ENCODE data around the gene VGLL3.
"Not testable (repeated sequence)": the region's sequence is repeated elsewhere in the genome, so short reads cannot be mapped to it uniquely, and the experiment has no call there.

Gene VGLL3, protein sequence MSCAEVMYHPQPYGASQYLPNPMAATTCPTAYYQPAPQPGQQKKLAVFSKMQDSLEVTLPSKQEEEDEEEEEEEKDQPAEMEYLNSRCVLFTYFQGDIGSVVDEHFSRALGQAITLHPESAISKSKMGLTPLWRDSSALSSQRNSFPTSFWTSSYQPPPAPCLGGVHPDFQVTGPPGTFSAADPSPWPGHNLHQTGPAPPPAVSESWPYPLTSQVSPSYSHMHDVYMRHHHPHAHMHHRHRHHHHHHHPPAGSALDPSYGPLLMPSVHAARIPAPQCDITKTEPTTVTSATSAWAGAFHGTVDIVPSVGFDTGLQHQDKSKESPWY

DNA sequence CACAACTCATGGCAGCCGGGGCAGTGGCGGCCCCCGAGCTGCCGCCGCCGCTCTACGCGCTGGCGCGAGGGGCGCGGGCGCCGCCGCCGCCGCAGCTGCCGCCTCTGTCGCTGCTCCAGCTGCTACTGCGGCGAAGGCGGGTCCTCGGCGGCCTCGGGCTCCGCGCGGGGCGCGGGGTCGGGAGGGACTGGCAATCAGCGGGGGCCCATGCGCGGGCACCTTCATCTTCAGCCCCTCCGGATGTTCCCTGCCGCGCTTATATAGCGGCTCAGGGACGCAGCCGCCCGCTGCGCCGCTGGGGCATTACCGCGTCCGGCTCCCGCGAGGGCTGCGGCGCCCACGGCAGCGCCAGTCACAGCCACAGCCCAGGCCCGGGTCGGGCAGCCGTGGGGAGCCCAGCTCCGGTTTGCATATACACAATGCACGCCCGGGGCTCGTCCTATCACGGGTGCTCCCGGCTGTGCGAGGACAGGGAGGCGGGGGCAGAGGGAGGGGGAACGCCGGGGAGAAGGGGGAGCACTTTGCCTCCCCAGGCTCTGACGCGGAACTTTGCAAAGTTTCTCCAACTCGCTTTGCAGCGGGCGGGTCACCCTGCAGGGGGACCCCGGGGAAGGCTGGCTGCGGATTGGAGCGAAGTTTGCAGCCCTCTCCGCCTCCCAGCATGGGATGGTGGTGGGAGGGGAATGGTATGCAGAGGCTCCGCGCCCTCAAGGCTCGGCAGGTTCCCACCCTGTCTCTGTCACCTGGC, at the start of gene VGLL3:
Gene VGLL3, minus strand, starts transcription at position 416 of the 748 bp plus-strand sequence. Its CDS starts 406 bp downstream, at position 10.
- peak; percentile 4 for DNase-seq

DNA sequence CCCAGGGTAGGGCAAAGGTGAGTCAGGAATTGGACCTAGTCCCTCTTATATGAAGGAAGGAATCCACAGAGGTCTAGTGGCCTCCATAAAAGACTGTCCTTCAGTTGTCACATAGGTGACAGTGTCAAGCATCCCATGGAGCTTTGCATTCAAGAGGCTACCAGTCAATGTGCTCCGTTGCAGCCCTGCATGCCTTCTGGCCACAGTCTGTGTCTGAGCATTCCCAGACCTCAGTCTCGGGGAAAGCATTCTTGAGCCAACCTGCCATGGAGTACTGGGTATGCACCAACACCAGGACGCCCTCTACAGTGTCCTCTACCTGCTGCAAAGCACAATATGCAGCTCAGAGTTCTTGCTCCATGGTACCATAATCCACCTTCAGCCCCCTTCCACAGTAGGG, 46.7 kb upstream of the VGLL3 start:
- no peak for DNase-seq

DNA sequence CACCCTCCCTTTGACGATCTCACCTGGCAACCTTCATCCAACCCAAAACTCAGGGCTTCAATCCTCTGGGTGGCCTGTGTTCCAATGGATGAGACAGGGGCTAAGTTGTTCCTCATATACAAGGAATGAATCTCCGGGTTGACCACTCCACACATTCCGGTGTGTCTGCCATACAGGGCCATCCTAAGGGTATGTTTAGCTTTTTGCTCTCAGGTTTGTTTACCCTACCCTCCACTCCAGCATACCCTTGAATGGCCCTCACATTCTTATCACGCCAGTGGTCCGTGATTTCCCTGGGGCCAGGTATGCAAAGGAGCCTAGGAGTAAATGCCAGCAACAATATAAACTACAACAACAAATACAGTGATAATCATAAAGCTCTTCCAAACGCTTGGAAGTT, 45.7 kb upstream of the VGLL3 start:
- DNase-seq, result no peak

DNA sequence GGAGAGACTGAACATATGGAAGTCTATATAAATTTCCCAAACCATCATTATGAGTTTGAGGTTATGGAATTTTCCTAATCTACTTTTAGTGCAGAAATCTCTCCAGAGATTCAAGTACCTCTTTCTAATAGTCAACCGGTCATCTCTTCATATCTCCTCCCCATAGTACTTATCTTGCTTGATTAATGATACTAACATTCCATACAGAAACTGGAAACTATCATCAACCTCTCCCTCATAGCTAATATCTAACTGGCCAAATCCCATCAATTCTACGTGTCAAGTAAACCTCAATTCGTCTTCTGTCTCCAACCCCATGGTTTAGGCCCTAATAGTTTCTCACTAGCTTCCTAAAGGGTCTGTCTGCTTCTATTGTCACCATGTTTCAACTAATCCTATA, 44.4 kb upstream of the VGLL3 start:
- no peak for DNase-seq

DNA sequence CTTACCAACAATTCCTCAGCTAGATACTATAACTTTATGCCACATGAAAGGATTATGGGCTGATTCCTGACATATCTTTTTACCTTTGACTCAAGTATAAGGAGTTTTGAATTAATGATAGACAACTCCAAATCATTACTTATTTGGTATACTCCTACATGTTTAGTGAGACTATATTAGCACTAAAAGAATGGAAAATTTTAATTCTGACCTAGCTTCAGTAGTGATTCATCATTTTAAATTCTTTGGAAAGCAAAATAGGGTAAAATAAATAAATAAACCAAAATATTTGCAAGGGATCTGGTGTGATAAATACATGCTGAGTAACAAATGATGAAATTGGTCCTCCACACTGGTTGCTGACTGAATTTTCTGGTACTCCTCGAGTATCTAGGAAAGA, 42.3 kb upstream of the VGLL3 start:
- no peak for DNase-seq

DNA sequence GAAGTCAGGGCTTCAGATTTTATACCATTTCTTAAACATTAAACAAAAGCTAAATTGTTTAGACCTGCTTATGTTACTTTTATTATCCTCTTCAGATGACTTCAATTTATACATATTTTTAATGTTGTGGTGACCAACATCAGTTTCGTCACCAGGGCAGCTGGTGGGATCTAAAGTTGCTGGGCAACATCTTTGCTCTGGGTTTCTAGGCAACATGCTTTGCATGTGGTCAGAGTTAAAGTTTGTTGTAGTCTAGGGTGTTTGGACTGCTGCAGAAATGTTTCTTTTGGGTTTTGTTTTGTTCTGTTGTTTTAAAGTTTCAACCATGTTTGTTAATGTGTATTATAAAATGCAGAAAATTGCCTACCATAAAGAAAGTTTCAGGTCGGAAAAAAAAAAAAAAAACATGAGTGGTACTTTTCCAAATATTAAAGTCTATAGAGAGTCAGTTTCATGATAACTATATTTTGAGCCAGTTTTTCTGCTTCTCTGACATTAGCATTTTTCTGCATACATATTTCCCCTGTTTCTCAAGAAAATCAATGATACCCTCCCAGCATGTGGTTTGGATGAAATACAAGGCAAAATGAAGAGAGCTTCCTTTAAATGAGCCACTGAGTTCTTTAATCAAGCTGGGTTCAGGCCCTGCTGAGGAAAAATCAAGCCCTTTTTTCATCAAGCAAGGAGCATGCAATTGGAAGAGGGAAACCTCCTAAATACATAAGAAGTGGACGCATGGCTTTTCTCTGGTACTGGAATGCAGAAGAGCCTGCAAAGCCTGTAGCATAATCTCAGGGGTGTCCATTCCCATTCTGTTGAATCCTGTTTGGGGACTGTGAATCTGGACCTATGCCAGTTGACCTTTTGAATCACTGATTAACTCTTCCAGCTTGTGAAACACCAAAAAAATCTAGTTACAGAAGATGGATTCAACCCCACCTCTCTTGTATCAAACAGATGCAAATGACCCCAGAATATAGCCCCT, 35.0 kb upstream of the VGLL3 start:
- DNase-seq, result no peak

DNA sequence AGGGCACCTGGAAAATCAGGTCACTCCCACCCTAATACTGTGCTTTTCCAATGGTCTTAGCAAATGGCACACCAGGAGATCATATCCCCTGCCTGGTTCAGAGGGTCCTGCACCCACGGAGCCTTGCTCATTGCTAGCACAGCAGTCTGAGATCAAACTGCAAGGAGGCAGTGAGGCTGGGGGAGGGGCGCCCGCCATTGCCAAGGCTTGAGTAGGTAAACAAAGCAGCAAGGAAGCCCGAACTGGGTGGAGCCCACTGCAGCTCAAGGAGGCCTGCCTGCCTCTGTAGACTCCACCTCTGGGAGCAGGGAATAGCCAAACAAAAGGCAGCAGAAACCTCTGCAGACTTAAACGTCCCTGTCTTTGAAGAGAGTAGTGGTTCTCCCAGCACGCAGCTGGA, 26.4 kb upstream of the VGLL3 start:
- not testable (repeated sequence) for DNase-seq

DNA sequence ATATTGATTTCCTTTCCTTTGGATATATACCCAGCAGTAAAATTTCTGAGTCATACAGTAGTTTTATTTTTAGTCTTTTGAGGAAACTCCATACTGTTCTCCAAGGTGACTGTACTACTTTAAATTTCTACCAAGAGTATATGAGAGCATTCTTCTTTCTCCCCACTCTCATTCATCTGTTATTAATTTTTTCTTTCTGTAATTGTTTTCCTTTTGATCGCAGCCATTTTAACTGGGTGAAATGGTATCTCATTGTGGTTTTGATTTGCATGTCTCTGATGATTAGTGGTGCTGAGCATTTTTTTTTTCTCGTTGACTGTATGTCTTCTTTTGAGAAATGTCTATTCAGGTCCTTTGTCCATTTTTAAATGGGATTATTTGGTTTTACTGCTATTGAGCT, 18.3 kb upstream of the VGLL3 start:
- DNase-seq, result no peak

DNA sequence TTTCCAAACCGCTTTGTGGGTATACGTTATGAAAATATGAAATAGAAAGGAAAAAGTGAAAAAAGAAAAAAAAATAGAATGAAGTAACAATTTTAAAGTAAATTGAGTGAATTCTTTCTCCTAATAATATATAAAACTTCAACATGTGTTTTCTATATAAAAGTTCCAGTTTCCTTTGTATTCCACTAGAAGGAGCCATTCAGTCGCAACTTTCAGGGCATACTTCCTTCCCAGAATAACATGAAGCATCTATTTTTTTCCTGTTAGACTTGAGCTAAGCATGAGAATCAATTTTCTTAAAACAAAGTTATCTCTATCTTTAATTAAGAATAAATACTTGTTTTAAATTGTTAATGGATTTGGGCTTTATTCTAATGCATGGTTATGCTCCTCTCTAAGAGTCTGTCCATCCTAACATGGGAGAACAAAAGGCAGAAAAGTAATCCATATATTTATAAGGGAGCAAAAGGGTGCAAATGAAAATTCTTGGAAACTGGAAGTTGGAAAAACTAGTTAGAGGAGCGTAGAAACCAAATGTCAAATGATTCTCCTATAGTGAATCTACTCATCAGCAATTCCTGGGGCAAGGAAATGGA, 16.0 kb upstream of the VGLL3 start:
- no peak for DNase-seq

DNA sequence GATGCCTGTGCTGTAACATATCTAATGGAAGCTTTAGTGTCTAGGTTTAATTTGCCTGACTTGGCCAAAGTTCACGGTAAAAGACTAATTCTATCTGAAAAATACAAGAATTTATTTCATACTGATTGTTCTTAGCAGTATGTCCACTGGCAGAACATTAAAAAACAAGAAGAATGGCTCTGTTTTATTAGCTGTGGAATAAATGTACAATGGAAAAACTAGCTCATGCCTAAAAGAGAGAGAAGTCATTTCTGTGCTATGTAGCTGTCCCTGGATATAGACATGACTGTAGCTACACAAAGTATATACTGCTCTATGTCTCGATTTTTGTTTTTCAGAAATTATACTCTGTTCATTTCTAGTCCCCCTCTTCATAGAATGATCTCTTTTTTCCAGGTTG, 13.9 kb upstream of the VGLL3 start:
- DNase-seq, result no peak

DNA sequence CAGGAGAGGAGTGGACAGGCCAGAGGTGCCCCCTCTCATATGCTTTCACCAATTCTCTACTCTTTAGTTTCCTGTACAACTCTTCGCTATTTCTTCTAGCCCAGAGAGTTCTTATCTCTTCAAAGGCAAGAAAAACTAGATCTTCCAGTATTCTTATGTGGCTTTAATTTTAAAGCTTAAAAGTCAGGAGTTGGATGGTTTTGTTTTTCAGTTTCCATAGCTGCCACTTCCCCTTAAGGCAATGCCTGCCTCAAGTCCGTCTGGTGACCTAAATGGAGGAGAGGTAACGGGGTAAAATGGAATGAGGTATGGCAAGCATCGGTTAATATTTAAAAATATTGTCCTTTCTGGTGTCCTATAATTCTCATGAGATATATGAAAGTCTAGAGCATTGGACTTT, 11.4 kb upstream of the VGLL3 start:
- no peak for DNase-seq

DNA sequence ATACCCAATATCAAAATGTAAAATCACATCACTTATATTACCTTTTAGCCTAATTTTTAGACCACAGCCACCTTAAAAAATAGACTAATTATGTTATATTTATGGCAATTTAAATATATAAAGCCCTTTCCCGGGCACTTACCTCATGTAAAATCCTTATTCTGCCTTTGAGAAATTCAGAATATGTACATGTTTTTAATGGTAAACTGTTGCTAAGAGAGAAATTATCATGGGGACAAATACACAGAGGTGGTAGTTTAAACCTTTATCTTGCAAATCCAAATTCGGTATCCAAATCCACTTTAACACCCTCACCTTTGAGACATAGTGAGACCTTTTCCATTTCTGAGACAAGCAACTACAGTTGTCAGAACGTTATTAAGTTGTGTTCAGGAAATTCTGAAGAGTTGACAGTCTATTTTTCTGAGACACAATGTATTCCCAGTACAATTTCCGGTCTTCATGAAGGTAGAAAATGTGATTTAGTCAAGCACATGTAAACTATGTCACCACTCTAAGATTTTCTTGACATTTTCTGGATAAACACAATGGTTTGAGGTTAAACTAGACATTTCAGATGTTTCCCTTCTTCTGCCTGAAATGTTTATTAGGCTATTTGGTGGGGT, 10.6 kb upstream of the VGLL3 start:
- no peak for DNase-seq

DNA sequence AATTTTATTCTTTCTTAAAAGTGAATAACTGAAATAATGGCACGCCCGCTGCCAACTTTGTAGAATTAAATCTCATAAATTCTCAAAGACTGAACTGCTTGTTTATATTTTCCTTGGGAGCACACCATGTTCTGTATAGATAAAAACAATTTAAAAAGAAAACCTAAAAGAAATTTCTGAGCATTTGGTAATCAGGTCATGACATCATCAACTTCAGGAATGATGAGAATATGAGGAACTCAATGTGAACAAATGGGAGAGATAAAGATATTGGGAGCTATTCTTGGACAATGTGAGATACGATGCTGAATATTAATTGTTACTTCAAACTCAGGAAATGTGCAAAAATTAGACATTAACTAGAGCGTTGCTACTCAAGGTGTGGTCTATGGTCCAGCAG, 10.0 kb upstream of the VGLL3 start:
- DNase-seq, result no peak

DNA sequence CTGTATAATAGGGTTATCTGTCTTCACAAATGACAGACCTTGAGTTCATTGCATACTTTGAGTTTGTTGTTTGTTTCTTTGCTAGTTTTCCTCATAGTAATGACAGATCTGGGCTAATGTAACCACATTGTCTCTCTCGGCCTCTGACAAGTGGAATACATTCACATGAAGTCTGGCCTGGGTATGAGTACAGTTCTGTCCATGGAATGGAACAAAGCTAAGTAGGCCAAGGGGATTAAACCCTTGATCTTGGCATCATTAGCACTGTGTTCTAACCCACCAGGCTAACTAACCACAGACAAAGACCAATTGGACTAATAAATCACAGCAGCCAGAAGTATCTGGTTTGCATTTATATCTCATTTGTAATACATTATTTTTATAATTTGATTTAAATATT, 7.6 kb upstream of the VGLL3 start:
- DNase-seq, result no peak

DNA sequence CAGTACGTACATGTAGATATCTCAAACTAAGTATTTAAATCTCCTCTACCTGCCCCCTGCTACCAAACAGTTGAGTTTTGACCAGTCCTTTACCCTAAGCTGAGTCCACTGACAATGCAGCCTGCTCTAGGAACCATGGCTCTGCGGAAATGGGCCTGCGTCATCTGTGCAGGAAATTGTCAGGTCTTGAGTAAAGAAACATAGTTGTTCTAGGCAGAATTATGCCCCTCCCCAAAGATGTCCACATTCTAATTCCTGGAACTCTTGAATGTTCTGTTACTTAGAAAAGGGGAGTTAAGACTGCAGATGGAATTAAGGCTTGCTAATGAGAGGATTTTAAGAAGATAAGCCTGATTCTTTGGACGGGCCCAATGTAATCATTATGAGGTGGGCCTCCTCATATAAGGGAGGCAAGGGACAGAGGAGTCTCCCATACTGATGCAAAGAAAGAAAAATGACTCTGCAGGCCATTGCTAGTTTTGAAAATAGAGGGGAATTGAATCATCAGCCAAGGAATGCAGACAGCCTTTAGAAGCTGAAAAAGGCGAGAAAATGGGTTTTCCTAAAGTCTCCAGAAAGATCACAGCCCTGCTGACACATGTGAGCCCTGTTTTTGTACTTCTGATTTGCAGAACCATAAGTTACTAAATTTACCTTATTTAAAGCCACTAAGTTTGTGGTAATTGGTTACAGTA, 5.5 kb upstream of the VGLL3 start:
- no peak for DNase-seq

DNA sequence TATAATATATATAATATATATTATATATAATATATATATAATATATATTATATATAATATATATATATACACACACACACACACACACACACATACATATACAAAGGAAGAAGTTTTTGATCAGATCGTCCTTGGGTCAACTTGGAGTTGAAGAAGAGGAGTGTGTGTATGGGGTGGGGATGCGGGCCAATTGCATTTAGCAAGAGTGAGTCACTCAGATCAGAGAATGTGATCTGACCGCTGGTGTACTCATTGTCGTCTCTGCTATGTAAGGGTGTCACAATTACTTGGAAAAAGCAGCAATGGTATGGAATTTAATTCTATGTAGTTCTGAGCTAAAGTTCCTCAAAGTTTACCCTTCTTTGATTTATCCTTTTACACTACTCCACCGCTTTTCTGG, 4.6 kb upstream of the VGLL3 start:
- no peak for DNase-seq

DNA sequence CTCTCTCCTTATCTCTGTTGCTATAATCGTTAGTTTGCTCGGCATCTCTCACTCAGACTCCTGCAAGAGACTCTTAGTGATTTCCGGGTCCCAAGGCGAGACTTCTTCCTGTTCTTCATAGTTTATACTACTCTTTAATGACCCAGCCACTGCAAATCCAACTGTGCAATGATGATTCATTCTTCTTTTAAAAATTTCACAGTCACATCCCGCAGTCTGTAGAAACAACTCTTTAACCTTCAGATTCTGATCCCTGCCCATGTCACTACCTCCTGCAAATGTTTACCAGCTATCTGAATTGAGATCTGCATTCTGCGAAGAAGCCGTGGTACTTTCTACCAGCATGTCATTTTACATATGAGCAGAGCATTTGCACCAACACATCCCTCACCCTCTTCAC, 2.8 kb upstream of the VGLL3 start:
- DNase-seq, result no peak

DNA sequence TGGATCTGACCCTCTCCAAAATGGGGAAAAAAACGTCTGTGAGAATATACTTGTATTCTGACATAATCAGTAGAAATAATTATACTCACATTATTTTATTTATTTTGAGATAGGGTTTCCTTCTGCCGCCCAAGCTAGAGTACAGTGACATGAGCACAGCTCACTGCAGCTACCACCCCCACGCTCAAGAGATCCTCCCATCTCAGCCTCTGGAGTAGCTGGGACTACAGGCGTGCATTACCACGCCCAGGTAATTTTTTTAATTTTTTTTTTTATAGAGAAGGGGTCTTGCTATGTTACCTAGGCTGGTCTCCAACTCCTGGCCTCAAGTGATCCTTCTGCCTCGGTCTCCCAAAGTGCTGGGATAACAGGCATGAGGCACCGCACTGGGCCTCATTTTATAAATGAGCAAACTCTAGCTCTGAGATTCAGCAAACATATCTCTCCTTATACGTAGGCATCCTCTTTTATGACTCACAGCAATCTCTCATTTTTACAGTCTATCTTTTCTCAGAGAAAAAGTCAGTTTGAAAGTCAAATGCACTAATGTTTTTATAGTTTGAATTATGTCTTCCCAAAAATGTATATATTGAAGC, 989 bp upstream of the VGLL3 start:
- no peak for DNase-seq

DNA sequence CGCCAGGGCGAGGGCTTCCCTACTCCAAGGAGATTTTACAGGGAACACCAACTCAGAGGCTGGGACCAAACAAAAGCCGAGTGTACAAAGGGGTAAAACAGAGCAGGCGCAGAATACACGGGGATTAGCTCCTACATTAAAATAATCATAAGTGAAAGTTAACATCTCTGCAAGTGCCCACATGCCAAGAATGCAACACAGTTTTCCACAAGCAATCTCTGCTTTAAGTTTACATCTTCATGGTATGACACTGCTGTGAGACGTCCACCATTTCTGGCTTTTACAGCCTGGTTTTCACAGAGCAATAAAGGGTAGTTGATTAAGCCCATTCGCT, 500 bp upstream of the VGLL3 start:
- no peak for DNase-seq

DNA sequence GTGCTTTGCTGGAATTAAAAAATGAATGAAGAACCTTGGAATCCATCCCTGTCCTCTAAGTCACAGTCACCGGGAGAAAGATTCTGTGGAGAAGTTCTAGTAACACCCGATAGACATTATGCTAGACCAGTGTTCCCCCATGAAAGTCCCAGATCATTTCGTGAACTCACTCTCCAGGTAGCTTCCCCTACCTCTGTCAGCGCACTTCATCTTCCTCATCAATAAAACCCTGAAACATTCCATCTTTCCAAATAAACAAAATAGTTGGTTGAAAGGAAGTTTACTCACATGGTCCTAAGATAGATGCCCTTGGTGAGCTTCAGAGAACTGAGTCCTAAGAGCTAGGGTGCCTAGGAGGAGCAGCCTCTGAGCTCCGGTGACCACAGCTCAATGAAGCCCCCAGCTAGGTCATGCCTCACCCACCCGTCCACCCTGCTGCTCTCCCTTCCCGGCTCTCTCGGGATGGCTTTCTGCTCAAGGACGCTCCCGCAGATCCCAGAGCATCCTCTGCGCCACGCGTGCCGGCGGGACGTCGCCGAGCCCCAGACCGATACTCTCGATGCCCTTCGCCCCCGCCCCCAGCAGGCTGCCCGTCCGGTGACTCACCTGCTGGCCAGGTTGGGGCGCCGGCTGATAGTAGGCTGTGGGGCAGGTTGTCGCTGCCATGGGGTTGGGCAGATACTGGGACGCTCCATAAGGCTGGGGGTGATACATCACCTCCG, 776 bp downstream of the VGLL3 start:
- no peak for DNase-seq

DNA sequence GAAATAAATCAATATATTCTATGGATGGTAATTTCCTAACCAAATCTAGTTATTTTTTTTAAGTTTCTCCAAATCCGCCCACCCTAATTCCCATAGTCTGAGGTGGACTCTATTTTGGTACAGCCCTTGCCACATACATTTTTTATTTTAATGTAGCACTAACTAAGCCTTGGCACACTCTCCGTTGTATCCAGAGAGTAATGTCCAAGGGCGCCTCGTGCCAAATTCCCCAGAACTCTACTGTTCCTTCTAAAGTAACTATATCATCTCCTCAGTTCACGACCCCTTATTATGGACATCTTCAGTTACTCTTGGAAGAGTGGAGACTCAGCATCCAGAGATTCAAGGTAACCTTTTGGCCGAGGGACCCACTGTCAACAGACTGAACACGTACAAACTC, 1.3 kb downstream of the VGLL3 start:
- DNase-seq, result no peak

Measured in RPMI8226 (cell line).